Colonic mucosa (tissue), 4 donors: Measurements from ENCODE around the gene FASTKD1. TPM values are rescaled to one million over a fixed set of nuclear protein-coding genes. Genes with fewer than 3 reads are reported as not detected.

Experiments
- DNase-seq: peaks from one replicate; pipeline ENCODE4 v3.0.0-alpha.2; 2020
- H3K27ac ChIP-seq: fragments of 200-600 bp; one replicate; pipeline ENCODE4 v1.8.0; 2021
- H3K27me3 ChIP-seq: fragments of 200-600 bp; one replicate; pipeline ENCODE4 v1.8.0; 2021
- H3K36me3 ChIP-seq: fragments of 200-600 bp; one replicate; pipeline ENCODE4 v1.8.0; 2021
- H3K4me1 ChIP-seq: fragments of 200-600 bp; one replicate; pipeline ENCODE4 v1.8.0; 2021; ENCODE audit warnings: mild to moderate bottlenecking
- H3K4me3 ChIP-seq: fragments of 200-600 bp; one replicate; pipeline ENCODE4 v1.8.0; 2021
- H3K9ac ChIP-seq, 2 donors: one replicate each; pipeline ENCODE4 v1.7.0; 2013; ENCODE audit warnings: control low read depth in 2 of 2, low read depth in 2 of 2, low read length in 2 of 2
- H3K9me3 ChIP-seq: fragments of 200-600 bp; one replicate; pipeline ENCODE4 v1.8.0; 2021
- CTCF ChIP-seq: fragments of 200-600 bp; IDR thresholded peaks from one replicate; pipeline ENCODE4 v1.8.0; 2022; ENCODE audit warnings: antibody characterized with exemption, mild to moderate bottlenecking
- intact Hi-C: fragments of 100-400 bp; cut with DNase I; formaldehyde crosslinking; loops from one replicate; pipeline ENCODE4 v1.14.1; 2022
- total RNA-seq, 2 donors: library from RNA; stranded (reverse); fragmentation: NEBNext Ultra II Directional in 1 of 2; extraction: Animal tissue kit (Norgen Biotek cat#: 25700) in 1 of 2; gene quantifications; one replicate each; pipeline ENCODE4 v1.2.1, GENCODE V29; 2021
- donor health status: healthy.
- donor health status: DM: no; HTN: no; CAD: no.
- donor health status: DM: no; HTN: no; CAD: no.

The FASTKD1 gene
- total RNA-seq, 2 donors from 2014 or later, result 46.7 to 65.2 TPM

- Histone ChIP-seq H3K27ac (no peak overlapping the region), H3K27me3 (no peaks in the 10 kb centered on the region), H3K4me3 (no peak overlapping the region), H3K36me3 (no peaks in the 10 kb centered on the region), H3K9ac (no peak overlapping the region), H3K9me3 (no peaks in the 10 kb centered on the region), H3K4me1 (no peaks in the 10 kb centered on the region)
- TF ChIP-seq CTCF, result no peak
- intact Hi-C loops, result no loop called here
- no peak for DNase-seq
Observed at GRCh38 chr2:169491378-169491777, 82.3 kb downstream of the FASTKD1 start.

- H3K27ac ChIP-seq, result no peak overlapping the region
- no peak for TF ChIP-seq CTCF
- no peaks in the 10 kb centered on the region for H3K4me1 ChIP-seq
- no peak overlapping the region for H3K9ac ChIP-seq
- intact Hi-C loops, result no loop called here
- H3K4me3 ChIP-seq, result no peak overlapping the region
- H3K36me3 ChIP-seq, result no peaks in the 10 kb centered on the region
- DNase-seq, result no peak
- no peaks in the 10 kb centered on the region for H3K9me3 ChIP-seq
- H3K27me3 ChIP-seq, result no peaks in the 10 kb centered on the region
Observed at GRCh38 chr2:169490834-169491233, 82.8 kb downstream of the FASTKD1 start.

GRCh38 chr2:169486487-169486886 lies 87.2 kb downstream of the FASTKD1 start:
- DNase-seq, result no peak
- no peaks in the 10 kb centered on the region for H3K9me3 ChIP-seq
- TF ChIP-seq CTCF, result no peak
- no peaks in the 10 kb centered on the region for H3K36me3 ChIP-seq
- no peak overlapping the region for H3K4me3 ChIP-seq
- intact Hi-C loops, result no loop called here
- H3K4me1 ChIP-seq, result no peaks in the 10 kb centered on the region
- H3K9ac ChIP-seq, result no peak overlapping the region
- no peak overlapping the region for H3K27ac ChIP-seq
- H3K27me3 ChIP-seq, result no peaks in the 10 kb centered on the region

GRCh38 chr2:169485650-169486138 lies 88.0 kb downstream of the FASTKD1 start:
- no peak overlapping the region for H3K27ac ChIP-seq
- H3K9me3 ChIP-seq, result no peaks in the 10 kb centered on the region
- DNase-seq, result no peak
- no peaks in the 10 kb centered on the region for H3K4me1 ChIP-seq
- no peak overlapping the region for H3K4me3 ChIP-seq
- H3K36me3 ChIP-seq, result no peaks in the 10 kb centered on the region
- intact Hi-C loops, result no loop called here
- H3K9ac ChIP-seq, result no peak overlapping the region
- TF ChIP-seq CTCF, result no peak
- H3K27me3 ChIP-seq, result no peaks in the 10 kb centered on the region

GRCh38 chr2:169480079-169480465 lies 93.6 kb downstream of the FASTKD1 start:
- intact Hi-C loops, result no loop called here
- no peak for TF ChIP-seq CTCF
- no peak for DNase-seq
- no peaks in the 10 kb centered on the region for H3K9me3 ChIP-seq
- peak overlapping the region; percentile 66 to 75 for H3K9ac ChIP-seq
- no peak overlapping the region for H3K27ac ChIP-seq
- peak overlapping the region; percentile 60 for H3K4me3 ChIP-seq
- H3K27me3 ChIP-seq, result no peaks in the 10 kb centered on the region
- H3K4me1 ChIP-seq, result no peaks in the 10 kb centered on the region
- no peaks in the 10 kb centered on the region for H3K36me3 ChIP-seq

Other genes with a start within 250 kb of the FASTKD1 start
- gene LRP2, start 211.3 kb downstream of the FASTKD1 start, total RNA-seq, result under 1 TPM in 1 of 2 donors, not detected in 1; 0.05 TPM
- gene BBS5, start 94.4 kb downstream of the FASTKD1 start, total RNA-seq, result 1 to 10 TPM; 1.9 to 2.4 TPM
- under 1 TPM; 0.37 to 0.61 TPM for gene KLHL41, start 64.2 kb downstream of the FASTKD1 start, total RNA-seq
- gene PPIG, start 10.5 kb upstream of the FASTKD1 start, total RNA-seq, result 10 to 100 TPM; 46.1 to 55.2 TPM
- gene CFAP210, start 120.5 kb upstream of the FASTKD1 start, total RNA-seq, result not detected
- 1 to 10 TPM; 5.3 to 7.0 TPM for gene PHOSPHO2, start 120.6 kb upstream of the FASTKD1 start, total RNA-seq
- gene KLHL23, start 160.0 kb upstream of the FASTKD1 start, total RNA-seq, result 10 to 100 TPM in 1 of 2 donors, 1 to 10 TPM in 1; 7.1 to 15.6 TPM
- gene SSB, start 225.0 kb upstream of the FASTKD1 start, total RNA-seq, result 10 to 100 TPM; 49.5 to 83.4 TPM